Urinary bladder (tissue), 4 donors: ENCODE data around the gene DHRSX. TPM values are rescaled to one million over a fixed set of nuclear protein-coding genes. Genes with fewer than 3 reads are reported as not detected.
"Not testable (repeated sequence)": the region's sequence is repeated elsewhere in the genome, so short reads cannot be mapped to it uniquely, and the experiment has no call there.

ENCODE experiments used
- DNase-seq: peaks from one replicate; pipeline ENCODE4 v3.0.0-alpha.2; 2015; ENCODE audit errors: extremely low spot score
- H3K27ac ChIP-seq: one replicate; pipeline ENCODE4 v1.5.1; 2013; ENCODE audit warnings: low read depth, mild to moderate bottlenecking, moderate library complexity
- H3K36me3 ChIP-seq: one replicate; pipeline ENCODE4 v1.6.1; 2013; ENCODE audit warnings: mild to moderate bottlenecking, moderate library complexity; ENCODE audit not compliant: insufficient read depth
- H3K4me1 ChIP-seq: one replicate; pipeline ENCODE4 v1.6.1; 2013; ENCODE audit warnings: mild to moderate bottlenecking, moderate library complexity; ENCODE audit not compliant: insufficient read depth
- H3K4me3 ChIP-seq: one replicate; pipeline ENCODE4 v1.5.1; 2013; ENCODE audit warnings: low read depth, low read length
- WGBS: extraction: QIAGEN DNeasy Blood & Tissue Kit; methylation state at CpG from one replicate; pipeline ENCODE4 v1.1.7; 2013; 5-methylcytosine and 5-hydroxymethylcytosine counted together
- polyA plus RNA-seq: library from polyadenylated mRNA; stranded (reverse); fragments of 200-250 nt; gene quantifications from one replicate; pipeline ENCODE4 v1.2.3, GENCODE V29; 2013
- total RNA-seq: library from RNA; depleted of rRNA; stranded (reverse); fragments of >200 nt; gene quantifications from one replicate; pipeline ENCODE4 v1.2.3, GENCODE V29; 2014
- donor health status: healthy with polysubstance abuse.
- donor health status: healthy.

DHRSX gene
- total and polyA plus RNA-seq, 2 donors: 17.3 to 19.9 TPM

DNA sequence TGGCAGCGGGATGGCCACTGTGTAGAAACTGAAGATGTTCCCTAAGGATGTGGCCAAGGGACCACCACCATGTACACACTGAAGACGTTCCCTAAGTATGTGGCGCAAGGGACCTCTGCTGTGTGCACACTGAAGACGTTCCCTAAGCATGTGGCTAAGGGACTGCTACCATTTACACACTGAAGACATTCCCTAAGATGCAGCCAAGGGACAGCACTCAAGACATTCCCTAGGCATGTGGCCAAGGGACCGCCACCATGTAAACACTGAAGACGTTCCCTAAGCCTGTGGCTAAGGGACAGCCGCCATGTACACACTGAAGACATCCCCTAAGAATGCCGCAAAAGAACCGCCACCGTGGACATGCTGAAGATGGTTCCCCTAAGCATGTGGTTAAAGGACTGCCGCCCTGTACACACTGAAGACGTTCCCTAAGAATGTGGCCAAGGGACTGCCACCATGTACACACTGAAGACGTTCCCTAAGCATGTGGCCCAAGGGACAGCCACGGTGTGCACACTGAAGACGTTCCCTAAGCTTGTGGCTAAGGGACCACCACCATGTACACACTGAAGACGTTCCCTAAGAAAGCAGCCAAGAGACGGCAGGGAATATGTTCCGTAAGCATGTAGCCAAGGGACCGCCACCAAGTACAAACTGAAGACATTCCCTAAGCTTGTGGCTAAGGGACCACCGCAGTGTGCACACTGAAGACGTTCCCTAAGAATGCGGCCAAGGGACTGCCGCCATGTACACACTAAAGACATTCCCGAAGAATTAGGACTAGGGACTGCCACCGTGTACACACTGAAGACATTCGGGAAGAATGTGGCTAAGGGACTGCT is 43.3 kb downstream of the DHRSX start:
- 90% methylated on average over 26 of the region's 26 CpGs for WGBS
- Histone ChIP-seq H3K4me3 (no peak overlapping the region), H3K27ac (no peak overlapping the region), H3K36me3 (no peaks in the 10 kb centered on the region), H3K4me1 (no peaks in the 10 kb centered on the region)
- DNase-seq: no peak

GRCh38 chrX:2456091-2456490 is 44.7 kb downstream of the DHRSX start:
- not testable (repeated sequence) for H3K4me1 ChIP-seq, H3K36me3 ChIP-seq, H3K4me3 ChIP-seq, DNase-seq, H3K27ac ChIP-seq
- WGBS: 91% methylated on average over 8 of the region's 8 CpGs

DNA sequence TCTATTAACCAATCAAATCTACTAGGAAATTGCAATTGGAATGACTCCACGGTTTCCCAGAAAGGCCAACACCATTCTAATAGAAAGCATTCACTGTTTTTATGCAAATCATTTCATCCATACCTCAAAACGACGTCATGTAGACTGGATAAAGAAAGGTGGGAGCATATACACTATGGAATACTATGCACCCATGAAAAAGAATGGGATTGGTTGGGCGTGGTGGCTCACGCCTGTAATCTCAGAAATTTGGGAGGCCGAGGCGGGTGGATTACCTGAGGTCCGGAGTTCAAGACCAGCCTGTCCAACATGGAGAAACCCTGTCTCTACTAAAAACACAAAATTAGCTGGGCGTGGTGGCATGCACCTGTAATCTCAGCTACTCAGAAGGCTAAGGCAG is 46.2 kb downstream of the DHRSX start:
- H3K27ac ChIP-seq, H3K36me3 ChIP-seq, H3K4me3 ChIP-seq, DNase-seq, H3K4me1 ChIP-seq: not testable (repeated sequence)
- 92% methylated on average over 9 of the region's 9 CpGs for WGBS

DNA sequence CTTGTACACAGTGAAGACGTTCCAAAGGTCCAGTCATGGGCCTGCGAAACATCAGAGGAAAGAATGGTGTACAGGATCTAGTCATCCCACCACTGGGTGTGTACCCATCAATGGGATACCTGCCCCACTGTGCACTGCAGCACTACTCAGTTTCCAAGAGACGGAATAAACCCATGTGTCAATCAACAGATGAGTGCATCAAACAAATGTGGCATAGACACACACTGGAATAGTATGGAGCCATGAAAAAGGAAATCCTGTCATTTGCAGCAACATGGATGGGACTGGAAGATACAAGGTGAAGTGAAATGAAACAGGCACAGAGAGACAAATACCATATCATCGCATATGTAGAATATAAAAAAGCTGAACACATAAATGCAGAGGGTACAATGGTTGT is 48.0 kb downstream of the DHRSX start:
- DNase-seq: no peak
- WGBS: 95% methylated on average over 4 of the region's 4 CpGs

DNA sequence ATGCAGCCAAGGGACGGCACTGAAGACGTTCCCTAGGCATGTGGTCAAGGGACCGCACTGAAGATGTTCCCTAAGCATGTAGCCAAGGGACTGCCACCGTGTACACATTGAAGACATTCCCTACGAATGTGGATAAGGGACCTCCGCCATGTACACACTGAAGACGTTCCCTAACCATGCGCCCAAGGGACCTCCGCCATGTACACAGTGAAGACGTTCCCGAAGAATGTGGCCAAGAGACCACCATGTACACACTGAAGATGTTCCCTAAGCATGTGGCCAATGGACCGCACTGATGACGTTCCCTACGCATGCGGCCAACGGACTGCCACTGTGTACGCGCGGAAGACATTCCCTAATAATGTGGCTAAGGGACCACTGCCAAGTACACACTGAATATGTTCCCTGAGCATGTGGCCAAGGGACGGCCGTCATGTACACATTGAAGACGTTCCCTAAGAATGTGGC is 48.4 kb downstream of the DHRSX start:
- no peaks in the 10 kb centered on the region for H3K4me1 ChIP-seq
- no peak for DNase-seq
- no peak overlapping the region for H3K4me3 ChIP-seq
- WGBS: 94% methylated on average over 22 of the region's 22 CpGs
- no peak overlapping the region for H3K27ac ChIP-seq
- no peaks in the 10 kb centered on the region for H3K36me3 ChIP-seq

More for the DNA sequence above, 48.0 kb downstream of the DHRSX start:
- no peak overlapping the region for H3K4me3 ChIP-seq
- no peaks in the 10 kb centered on the region for H3K36me3 ChIP-seq
- H3K4me1 ChIP-seq: no peaks in the 10 kb centered on the region
- H3K27ac ChIP-seq: no peak overlapping the region

DNA sequence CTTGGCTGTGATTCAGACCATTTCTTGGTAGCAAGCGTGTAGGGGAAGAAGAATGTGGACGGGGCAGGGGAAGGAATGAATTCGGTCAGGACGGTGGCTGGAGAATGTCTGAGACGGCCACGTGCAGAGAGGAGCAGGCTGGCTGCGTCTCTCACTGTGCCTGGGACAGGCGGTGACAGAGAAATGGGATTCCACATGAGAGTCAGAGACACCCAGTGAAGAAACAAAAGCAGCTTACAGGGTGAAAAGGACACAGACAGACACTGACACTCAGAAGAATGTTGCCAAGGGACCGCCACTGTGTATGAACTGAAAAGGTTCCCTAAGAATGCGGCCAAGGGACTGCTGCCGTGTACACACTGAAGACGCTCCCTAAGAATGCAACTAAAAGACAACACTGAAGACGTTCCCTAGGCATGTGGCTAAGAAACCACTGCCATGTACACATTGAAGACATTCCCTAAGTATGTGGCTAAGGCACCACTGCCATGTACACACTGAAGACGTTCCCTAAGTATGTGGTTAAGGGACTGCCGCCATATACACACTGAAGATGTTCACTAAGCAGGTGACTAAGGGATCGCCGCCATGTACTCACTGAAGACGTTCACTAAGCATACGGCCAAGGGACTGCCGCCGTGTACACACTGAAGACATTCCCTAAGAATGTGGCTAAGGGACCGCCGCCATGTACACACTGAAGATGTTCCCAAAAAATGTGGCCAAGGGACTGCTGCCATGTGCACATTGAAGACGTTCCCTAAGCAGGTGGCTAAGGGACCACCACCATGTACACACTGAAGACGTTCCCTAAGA is 49.1 kb downstream of the DHRSX start:
- Histone ChIP-seq H3K4me3 (no peak overlapping the region), H3K4me1 (no peaks in the 10 kb centered on the region), H3K27ac (no peak overlapping the region), H3K36me3 (no peaks in the 10 kb centered on the region)
- WGBS: 61% methylated on average over 25 of the region's 25 CpGs
- no peak for DNase-seq

DNA sequence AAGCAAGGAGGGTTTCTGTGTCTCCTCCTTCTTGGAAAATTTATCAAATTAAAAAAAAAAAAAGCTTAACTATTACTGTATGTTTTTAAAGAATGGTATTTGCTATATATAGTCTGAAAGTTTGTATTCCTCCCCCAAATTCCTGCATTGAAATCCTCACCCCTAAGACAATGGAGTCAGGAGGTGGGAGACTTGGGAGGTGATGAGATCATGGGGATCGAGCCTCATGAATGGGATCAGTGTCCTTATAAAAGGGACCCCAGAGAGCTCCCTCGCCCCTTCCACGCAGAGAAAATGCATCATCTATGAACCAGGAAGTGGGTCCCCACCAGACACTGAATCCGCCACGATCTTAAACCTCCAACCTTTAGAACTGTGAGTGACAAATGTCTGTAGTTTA is 50.1 kb downstream of the DHRSX start:
- H3K4me3 ChIP-seq: no peak overlapping the region
- H3K36me3 ChIP-seq: no peaks in the 10 kb centered on the region
- no peak overlapping the region for H3K27ac ChIP-seq
- H3K4me1 ChIP-seq: no peaks in the 10 kb centered on the region
- no peak for DNase-seq
- WGBS: 76% methylated on average over 5 of the region's 5 CpGs

GRCh38 chrX:2449135-2449886 is 51.5 kb downstream of the DHRSX start:
- H3K27ac ChIP-seq: no peak overlapping the region
- no peak for DNase-seq
- WGBS: 93% methylated on average over 13 of the region's 13 CpGs

DNA sequence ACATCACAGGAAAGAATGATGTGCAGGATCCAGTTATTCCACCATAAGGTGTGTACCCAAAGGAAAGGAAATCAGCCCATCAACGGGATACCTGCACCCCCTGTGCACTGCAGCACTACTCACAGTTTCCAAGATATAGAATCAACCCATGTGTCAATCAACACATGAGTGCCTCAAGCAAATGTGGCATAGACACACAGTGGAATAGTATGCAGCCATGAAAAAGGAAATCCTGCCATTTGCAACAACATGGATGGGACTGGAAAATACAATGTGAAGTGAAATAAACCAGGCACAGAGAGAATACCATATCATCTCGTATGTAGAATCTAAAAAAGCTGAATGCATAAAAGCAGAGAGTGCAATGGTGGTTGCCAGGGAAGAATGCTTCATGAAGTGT is 53.3 kb downstream of the DHRSX start:
- no peak for DNase-seq
- WGBS: 95% methylated on average over 2 of the region's 2 CpGs
- H3K4me1 ChIP-seq: no peaks in the 10 kb centered on the region
- H3K27ac ChIP-seq: no peak overlapping the region
- no peak overlapping the region for H3K4me3 ChIP-seq
- H3K36me3 ChIP-seq: no peaks in the 10 kb centered on the region

More at GRCh38 chrX:2449135-2449886, 51.5 kb downstream of the DHRSX start:
- Histone ChIP-seq H3K36me3 (no peaks in the 10 kb centered on the region), H3K4me3 (no peak overlapping the region), H3K4me1 (no peaks in the 10 kb centered on the region)

- no peak for DNase-seq
- Histone ChIP-seq H3K27ac (no peak overlapping the region), H3K36me3 (no peaks in the 10 kb centered on the region), H3K4me3 (no peak overlapping the region), H3K4me1 (no peaks in the 10 kb centered on the region)
- WGBS: 97% methylated on average over 14 of the region's 14 CpGs
These were observed 54.0 kb downstream of the DHRSX start for GRCh38 chrX:2446815-2447214.

DNA sequence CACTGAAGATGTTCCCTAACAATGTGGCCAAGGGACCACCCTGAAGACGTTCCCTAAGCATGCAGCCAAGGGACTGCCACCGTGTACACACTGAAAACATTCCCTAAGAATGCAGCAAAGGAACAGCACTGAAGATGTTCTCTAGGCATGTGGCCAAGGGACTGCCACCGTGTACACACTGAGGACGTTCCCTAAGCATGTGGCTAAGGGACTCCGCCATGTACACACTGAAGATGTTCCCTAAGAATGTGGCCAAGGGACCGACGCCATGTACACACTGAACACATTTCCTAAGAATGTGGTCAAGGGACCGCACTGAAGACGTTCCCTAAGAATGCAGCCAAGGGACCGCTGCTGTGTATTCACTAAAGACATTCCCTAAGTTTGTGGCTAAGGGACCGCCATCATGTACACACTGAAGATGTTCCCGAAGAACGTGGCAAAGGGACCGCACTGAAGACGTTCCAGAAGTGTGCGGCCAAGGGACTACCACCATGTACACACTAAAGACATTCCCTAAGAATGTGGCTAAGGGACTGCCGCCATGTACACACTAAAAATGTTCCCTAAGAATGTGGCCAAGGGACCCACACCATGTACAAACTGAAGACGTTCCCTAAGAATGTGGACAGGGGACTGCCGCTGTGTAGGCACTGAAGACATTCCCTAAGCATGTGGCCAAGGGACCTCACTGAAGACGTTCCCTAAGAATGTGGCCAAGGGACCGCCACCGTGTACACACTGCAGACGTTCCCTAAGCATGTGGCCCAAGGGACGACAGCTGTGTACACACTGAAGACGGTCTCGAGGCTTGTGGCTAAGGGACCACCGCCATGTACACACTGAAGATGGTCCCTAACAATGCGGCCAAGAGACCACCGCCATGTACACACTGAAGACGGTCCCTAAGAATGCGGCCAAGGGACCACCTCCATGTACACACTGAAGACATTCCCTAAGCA is 54.8 kb downstream of the DHRSX start:
- Histone ChIP-seq H3K36me3 (no peaks in the 10 kb centered on the region), H3K27ac (no peak overlapping the region), H3K4me3 (no peak overlapping the region), H3K4me1 (no peaks in the 10 kb centered on the region)
- DNase-seq: no peak
- 94% methylated on average over 31 of the region's 31 CpGs for WGBS

DNA sequence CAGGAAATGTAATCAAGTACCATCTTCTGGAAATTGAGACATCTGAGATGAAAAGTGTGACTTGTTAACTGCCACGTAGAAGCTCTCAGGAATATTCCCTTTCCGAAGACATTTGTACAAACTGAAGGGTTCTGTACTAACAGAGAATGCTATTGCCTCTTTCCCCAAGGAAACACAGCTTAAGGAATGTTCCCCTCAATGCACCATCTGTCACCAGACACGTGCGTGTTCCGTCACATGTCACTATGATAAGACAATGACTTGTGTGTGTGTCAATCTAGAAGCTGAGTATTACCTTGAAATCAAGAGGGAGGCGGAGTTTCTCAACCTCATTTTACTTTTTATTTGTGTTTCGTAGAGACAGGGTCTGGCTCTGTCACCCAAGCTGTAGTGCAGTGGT is 58.1 kb downstream of the DHRSX start:
- Histone ChIP-seq H3K36me3 (no peaks in the 10 kb centered on the region), H3K4me3 (no peak overlapping the region), H3K4me1 (no peaks in the 10 kb centered on the region), H3K27ac (no peak overlapping the region)
- DNase-seq: no peak
- 85% methylated on average over 7 of the region's 7 CpGs for WGBS
